Breast epithelium (tissue), 4 donors: ENCODE measurements around the gene ECEL1. TPM values are rescaled to one million over a fixed set of nuclear protein-coding genes. Genes with fewer than 3 reads are reported as not detected.

Source experiments
- DNase-seq, 2 donors: peaks; one replicate each; pipeline ENCODE4 v3.0.0-alpha.2; 2019; ENCODE audit warnings: low spot score in 2 of 2
- H3K27ac ChIP-seq, 2 donors: fragments of 200-600 bp; sonication (generic) in 1 of 2; one replicate each; pipeline ENCODE4 v1.5.1; 2016 to 2019; ENCODE audit warnings: mild to moderate bottlenecking in 1 of 2
- H3K27me3 ChIP-seq, 2 donors: fragments of 200-600 bp; sonication (generic) in 1 of 2; one replicate each; pipeline versions ENCODE4 v1.5.1 to v1.6.0; 2017 to 2019; ENCODE audit warnings: control low read depth in 1 of 2, mild to moderate bottlenecking in 1 of 2
- H3K36me3 ChIP-seq: fragments of 200-600 bp; one replicate; pipeline ENCODE4 v1.5.1; 2019
- H3K4me1 ChIP-seq, 2 donors: fragments of 200-600 bp; sonication (generic); one replicate each; pipeline ENCODE4 v1.5.1; 2016 to 2019; ENCODE audit warnings: control low read depth in 1 of 2
- H3K4me3 ChIP-seq, 3 donors: fragments of 200-600 bp; sonication (generic); 1 replicate in 2 of 3; 2 replicates in 1 of 3; pipeline ENCODE4 v1.5.1; 2016 to 2019; ENCODE audit warnings: mild to moderate bottlenecking in 3 of 3, moderate library complexity in 2 of 3
- H3K9me3 ChIP-seq, 2 donors: fragments of 200-600 bp; sonication (generic) in 1 of 2; one replicate each; pipeline ENCODE4 v1.5.1; 2016 to 2019; ENCODE audit warnings: control low read depth in 1 of 2
- CTCF ChIP-seq, 3 donors: fragments of 450-650 bp; IDR thresholded peaks; one replicate each; pipeline ENCODE4 v1.5.1; 2016 to 2017; ENCODE audit warnings: antibody characterized with exemption in 3 of 3, mild to moderate bottlenecking in 3 of 3, moderate library complexity in 3 of 3
- POLR2A ChIP-seq: fragments of 450-650 bp; IDR thresholded peaks from one replicate; pipeline ENCODE4 v1.6.1; 2016; ENCODE audit warnings: antibody characterized with exemption, mild to moderate bottlenecking, moderate library complexity
- POLR2AphosphoS5 ChIP-seq, 3 donors: sonication (generic); formaldehyde crosslinking; IDR thresholded peaks; one replicate each; pipeline ENCODE4 v1.6.1; 2017; ENCODE audit warnings: antibody characterized with exemption in 3 of 3
- intact Hi-C: fragments of 100-400 bp; cut with DNase I; formaldehyde crosslinking; loops from one replicate; pipeline ENCODE4 v1.15.1; 2023; ENCODE audit warnings: low total_unique reads
- total RNA-seq, 3 donors: library from RNA; depleted of rRNA; stranded (reverse); fragments of >200 nt; gene quantifications; one replicate each; pipeline ENCODE4 v1.1.0, GENCODE V29; 2016

Gene ECEL1
- total RNA-seq, 3 donors from 2014 or later: 0.15 to 2.3 (median 0.48) TPM

- Histone ChIP-seq H3K4me3 (no peak overlapping the region), H3K36me3 (no peaks in the 10 kb centered on the region), H3K4me1 (no peaks in the 10 kb centered on the region), H3K27me3 (peaks cover 0 to 5% of the 10 kb centered on the region in 2 donors), H3K27ac (no peak overlapping the region), H3K9me3 (no peaks in the 10 kb centered on the region)
- intact Hi-C loops: loop anchor here (1.0 kb wide), 1 partner anchor 20 kb away; no protein-coding TSS in a partner anchor
- no peak for DNase-seq
- TF ChIP-seq POLR2AphosphoS5 (IDR thresholded peaks at IDR 0.05) (no peak), POLR2A (no peak), CTCF (IDR thresholded peaks at IDR 0.05) (no peak)
These were observed 5.5 kb upstream of the ECEL1 start for GRCh38 chr2:232492963-232493700.

- Histone ChIP-seq H3K9me3 (no peaks in the 10 kb centered on the region), H3K27ac (no peak overlapping the region), H3K4me3 (no peak overlapping the region), H3K27me3 (peaks cover 0 to 11% of the 10 kb centered on the region in 2 donors), H3K4me1 (no peaks in the 10 kb centered on the region), H3K36me3 (no peaks in the 10 kb centered on the region)
- TF ChIP-seq POLR2A (no peak), CTCF (IDR thresholded peaks at IDR 0.05) (no peak), POLR2AphosphoS5 (IDR thresholded peaks at IDR 0.05) (no peak)
- DNase-seq: no peak
- intact Hi-C loops: no loop called here
These were observed 4.7 kb upstream of the ECEL1 start for GRCh38 chr2:232492236-232492848.

- no peak overlapping the region for H3K27ac ChIP-seq
- no peaks in the 10 kb centered on the region for H3K4me1 ChIP-seq
- H3K9me3 ChIP-seq: no peaks in the 10 kb centered on the region
- TF ChIP-seq CTCF (IDR thresholded peaks at IDR 0.05) (no peak), POLR2AphosphoS5 (IDR thresholded peaks at IDR 0.05) (no peak), POLR2A (no peak)
- H3K4me3 ChIP-seq: no peak overlapping the region
- intact Hi-C loops: no loop called here
- H3K36me3 ChIP-seq: no peaks in the 10 kb centered on the region
- peaks cover 0 to 22% of the 10 kb centered on the region in 2 donors for H3K27me3 ChIP-seq
- DNase-seq: no peak
These were observed 3.6 kb upstream of the ECEL1 start for GRCh38 chr2:232491139-232491780.

GRCh38 chr2:232490221-232491138 lies 2.8 kb upstream of the ECEL1 start:
- no peak for TF ChIP-seq POLR2A
- Histone ChIP-seq H3K36me3 (no peaks in the 10 kb centered on the region), H3K27ac (no peak overlapping the region), H3K27me3 (peaks cover 0 to 29% of the 10 kb centered on the region in 2 donors), H3K4me1 (no peaks in the 10 kb centered on the region), H3K9me3 (no peaks in the 10 kb centered on the region), H3K4me3 (no peak overlapping the region)
- no peak for DNase-seq
- intact Hi-C loops: no loop called here

GRCh38 chr2:232489516-232490220 lies 2.0 kb upstream of the ECEL1 start:
- peaks cover 0 to 38% of the 10 kb centered on the region in 2 donors for H3K27me3 ChIP-seq

More at GRCh38 chr2:232489516-232490220, 2.0 kb upstream of the ECEL1 start:
- TF ChIP-seq POLR2AphosphoS5 (IDR thresholded peaks at IDR 0.05) (no peak), CTCF (IDR thresholded peaks at IDR 0.05) (no peak), POLR2A (no peak)
- no peak for DNase-seq
- Histone ChIP-seq H3K4me3 (no peak overlapping the region), H3K27ac (no peak overlapping the region), H3K4me1 (no peaks in the 10 kb centered on the region), H3K36me3 (no peaks in the 10 kb centered on the region), H3K9me3 (no peaks in the 10 kb centered on the region)
- intact Hi-C loops: no loop called here
